Endothelial cell (in vitro differentiated cells): ENCODE measurements around the gene GOLT1A. TPM values are rescaled to one million over a fixed set of nuclear protein-coding genes. Genes with fewer than 3 reads are reported as not detected.
A peak's percentile ranks its signal among the peaks of the same experiment; 100 is the strongest.

Experiments
- DNase-seq: peaks from one replicate; pipeline ENCODE4 v3.0.0; 2021; ENCODE audit warnings: low spot score
- H3K27ac Mint-ChIP-seq: one replicate; pipeline ENCODE4 v1.8.0; 2021; ENCODE audit warnings: mixed read lengths, inconsistent platforms; ENCODE audit not compliant: unreplicated experiment
- H3K27me3 Mint-ChIP-seq: one replicate; pipeline ENCODE4 v1.8.0; 2021; ENCODE audit warnings: mild to moderate bottlenecking, moderate library complexity, mixed read lengths, inconsistent platforms; ENCODE audit not compliant: unreplicated experiment
- H3K36me3 Mint-ChIP-seq: one replicate; pipeline ENCODE4 v1.8.0; 2021; ENCODE audit warnings: mild to moderate bottlenecking, low read depth, mixed read lengths, inconsistent platforms; ENCODE audit not compliant: unreplicated experiment
- H3K4me1 Mint-ChIP-seq: one replicate; pipeline ENCODE4 v1.8.0; 2021; ENCODE audit warnings: mild to moderate bottlenecking, mixed read lengths, inconsistent platforms; ENCODE audit not compliant: unreplicated experiment
- H3K4me3 Mint-ChIP-seq: one replicate; pipeline ENCODE4 v1.8.0; 2021; ENCODE audit warnings: mild to moderate bottlenecking, mixed read lengths, inconsistent platforms; ENCODE audit not compliant: unreplicated experiment
- H3K9me3 Mint-ChIP-seq: one replicate; pipeline ENCODE4 v1.8.0; 2021; ENCODE audit warnings: mixed read lengths, inconsistent platforms; ENCODE audit not compliant: unreplicated experiment
- CTCF ChIP-seq: fragments of 200-600 bp; sonication (generic); IDR thresholded peaks from one replicate; pipeline ENCODE4 v1.5.0; 2021; ENCODE audit warnings: antibody characterized with exemption; ENCODE audit not compliant: unreplicated experiment
- total RNA-seq: library from RNA; stranded (reverse); fragmentation: NEBNext Ultra II Directional; extraction: Animal tissue kit (Norgen Biotek cat#: 25700); gene quantifications from one replicate; pipeline ENCODE4 v1.2.1, GENCODE V29; 2021; ENCODE audit not compliant: unreplicated experiment

The GOLT1A gene
- total RNA-seq, 1 donor from 2014 or later: 0.51 TPM

- peaks cover 3% of the 10 kb centered on the region for H3K4me1 Mint-ChIP-seq
- TF ChIP-seq CTCF: no peak
- H3K36me3 Mint-ChIP-seq: peaks cover 8% of the 10 kb centered on the region
- no peak overlapping the region for H3K4me3 Mint-ChIP-seq
- no peak for DNase-seq
- no peaks in the 10 kb centered on the region for H3K9me3 Mint-ChIP-seq
- H3K27me3 Mint-ChIP-seq: no peaks in the 10 kb centered on the region
- H3K27ac Mint-ChIP-seq: no peak overlapping the region
Measured at GRCh38 chr1:204232526-204232925, 18.7 kb upstream of the GOLT1A start.

GRCh38 chr1:204230211-204230610 is 16.4 kb upstream of the GOLT1A start:
- peaks cover 8% of the 10 kb centered on the region for H3K36me3 Mint-ChIP-seq
- no peak overlapping the region for H3K27ac Mint-ChIP-seq
- no peaks in the 10 kb centered on the region for H3K27me3 Mint-ChIP-seq
- TF ChIP-seq CTCF: no peak
- peaks cover 3% of the 10 kb centered on the region for H3K4me1 Mint-ChIP-seq
- no peak overlapping the region for H3K4me3 Mint-ChIP-seq
- DNase-seq: no peak
- no peaks in the 10 kb centered on the region for H3K9me3 Mint-ChIP-seq

- no peak for DNase-seq
- no peak for TF ChIP-seq CTCF
- H3K27ac Mint-ChIP-seq: no peak overlapping the region
- H3K27me3 Mint-ChIP-seq: no peaks in the 10 kb centered on the region
- H3K36me3 Mint-ChIP-seq: peaks cover 8% of the 10 kb centered on the region
- H3K4me3 Mint-ChIP-seq: peak overlapping the region; percentile 43
- no peaks in the 10 kb centered on the region for H3K9me3 Mint-ChIP-seq
- peaks cover 3% of the 10 kb centered on the region for H3K4me1 Mint-ChIP-seq
Measured at GRCh38 chr1:204228896-204229295, 15.1 kb upstream of the GOLT1A start.

GRCh38 chr1:204227996-204228785 is 14.4 kb upstream of the GOLT1A start:
- DNase-seq: no peak
- Mint-ChIP-seq H3K4me1 (peaks cover 3% of the 10 kb centered on the region), H3K27ac (no peak overlapping the region), H3K36me3 (peaks cover 8% of the 10 kb centered on the region), H3K27me3 (no peaks in the 10 kb centered on the region), H3K4me3 (no peak overlapping the region), H3K9me3 (no peaks in the 10 kb centered on the region)
- TF ChIP-seq CTCF: no peak

- Mint-ChIP-seq H3K36me3 (peaks cover 8% of the 10 kb centered on the region), H3K27ac (no peak overlapping the region), H3K9me3 (no peaks in the 10 kb centered on the region), H3K4me1 (peaks cover 3% of the 10 kb centered on the region), H3K27me3 (no peaks in the 10 kb centered on the region), H3K4me3 (no peak overlapping the region)
- no peak for DNase-seq
- TF ChIP-seq CTCF: no peak
Measured at GRCh38 chr1:204227351-204227750, 13.6 kb upstream of the GOLT1A start.
